ENCODE measurements around the gene MUC2.

The MUC2 gene

GRCh38 chr11:1074244-1075221 is at the start of gene MUC2:
Gene MUC2, plus strand, starts transcription at chr11:1074874.
- no peak for DNase-seq

GRCh38 chr11:1025410-1026162 is 49.1 kb upstream of the MUC2 start:
- DNase-seq = no peak

- DNase-seq = no peak
Measured at GRCh38 chr11:1026163-1026450, 48.6 kb upstream of the MUC2 start.

- no peak for DNase-seq
Measured at GRCh38 chr11:1026641-1027482, 47.8 kb upstream of the MUC2 start.

- DNase-seq = no peak
Measured at GRCh38 chr11:1027483-1028290, 47.0 kb upstream of the MUC2 start.

- no peak for DNase-seq
Measured at GRCh38 chr11:1028291-1028540, 46.5 kb upstream of the MUC2 start.

- no peak for DNase-seq
Measured at GRCh38 chr11:1028616-1029015, 46.1 kb upstream of the MUC2 start.

GRCh38 chr11:1029051-1029450 is 45.6 kb upstream of the MUC2 start:
- DNase-seq = no peak

- DNase-seq = no peak
Measured at GRCh38 chr11:1029654-1030053, 45.0 kb upstream of the MUC2 start.

GRCh38 chr11:1030086-1030485 is 44.6 kb upstream of the MUC2 start:
- DNase-seq = no peak

GRCh38 chr11:1030556-1030955 is 44.1 kb upstream of the MUC2 start:
- DNase-seq = no peak

GRCh38 chr11:1031121-1031899 is 43.4 kb upstream of the MUC2 start:
- DNase-seq = no peak

GRCh38 chr11:1032310-1032891 is 42.3 kb upstream of the MUC2 start:
- DNase-seq = no peak

- no peak for DNase-seq
Measured at GRCh38 chr11:1033016-1033798, 41.5 kb upstream of the MUC2 start.

GRCh38 chr11:1034001-1034400 is 40.7 kb upstream of the MUC2 start:
- DNase-seq = no peak

- DNase-seq = no peak
Measured at GRCh38 chr11:1034456-1035295, 40.0 kb upstream of the MUC2 start.

GRCh38 chr11:1035577-1036283 is 38.9 kb upstream of the MUC2 start:
- no peak for DNase-seq

GRCh38 chr11:1036303-1036923 is 38.3 kb upstream of the MUC2 start, which contains the start of gene MUC6:
Gene MUC6, minus strand, starts transcription at chr11:1036718. Its CDS starts 63 bp downstream, at chr11:1036655.
- no peak for DNase-seq
